HepG2 (cell line): ENCODE data around the gene UAP1L1.

ENCODE experiments used
- FOXA3 ChIP-seq: IDR thresholded peaks from 2 replicates; pipeline ENCODE4 v1.6.1; 2016; ENCODE audit warnings: missing genetic modification reagents, missing compliant biosample characterization
- POLR2A ChIP-seq, 2 experiments: IDR thresholded peaks; 2 replicates each; pipeline ENCODE4 v1.6.1; 2011; ENCODE audit warnings: low read depth in 2 of 2, low read length in 2 of 2, mild to moderate bottlenecking in 1 of 2, moderate library complexity in 1 of 2; ENCODE audit not compliant: insufficient read depth in 1 of 2
- RFX5 ChIP-seq: IDR thresholded peaks from 2 replicates; pipeline ENCODE4 v1.6.1; 2011; ENCODE audit warnings: low read depth, low read length, improper control_type of control experiment
- ZNF652 ChIP-seq: IDR thresholded peaks from 2 replicates; pipeline ENCODE4 v1.6.1; 2016; ENCODE audit warnings: low read depth, borderline replicate concordance
- ZNF737 ChIP-seq: sonication (generic); formaldehyde crosslinking; IDR thresholded peaks from 2 replicates; pipeline ENCODE4 v1.5.0; 2020; ENCODE audit warnings: missing genetic modification reagents, mild to moderate bottlenecking, borderline replicate concordance

- no peak for TF ChIP-seq RFX5
- TF ChIP-seq ZNF652 = no peak
- TF ChIP-seq ZNF737 (CRISPR knock-in tag) = no peak
- TF ChIP-seq FOXA3 (CRISPR knock-in tag) = no peak
- TF ChIP-seq POLR2A (IDR thresholded peaks at IDR 0.05; ENCODE audit: insufficient read depth in 1 of 2, low read depth in 2 of 2, low read length in 2 of 2) = no peak
These were observed 38.4 kb upstream of the UAP1L1 start for GRCh38 chr9:137038916-137039315.
